Glutamatergic neuron (in vitro differentiated cells): ENCODE data around the gene TAF1B. TPM values are rescaled to one million over a fixed set of nuclear protein-coding genes. Genes with fewer than 3 reads are reported as not detected.

Source experiments
- DNase-seq: peaks from one replicate; pipeline ENCODE4 v3.0.0; 2022
- H3K27ac Mint-ChIP-seq: one replicate; pipeline ENCODE4 v1.8.0; 2020; ENCODE audit warnings: mild to moderate bottlenecking, mixed read lengths, inconsistent platforms; ENCODE audit not compliant: unreplicated experiment
- H3K27me3 Mint-ChIP-seq: one replicate; pipeline ENCODE4 v1.8.0; 2020; ENCODE audit warnings: mild to moderate bottlenecking, moderate library complexity, mixed read lengths, inconsistent platforms; ENCODE audit not compliant: unreplicated experiment
- H3K36me3 Mint-ChIP-seq: one replicate; pipeline ENCODE4 v1.8.0; 2020; ENCODE audit warnings: mild to moderate bottlenecking, mixed read lengths, inconsistent platforms; ENCODE audit not compliant: unreplicated experiment
- H3K4me1 Mint-ChIP-seq: one replicate; pipeline ENCODE4 v1.8.0; 2020; ENCODE audit warnings: mild to moderate bottlenecking, low read depth, mixed read lengths, inconsistent platforms; ENCODE audit not compliant: unreplicated experiment
- H3K4me3 Mint-ChIP-seq: one replicate; pipeline ENCODE4 v1.8.0; 2020; ENCODE audit warnings: mild to moderate bottlenecking, mixed read lengths, inconsistent platforms; ENCODE audit not compliant: unreplicated experiment
- H3K9me3 Mint-ChIP-seq: one replicate; pipeline ENCODE4 v1.8.0; 2020; ENCODE audit warnings: mild to moderate bottlenecking, moderate library complexity, mixed read lengths, inconsistent platforms; ENCODE audit not compliant: unreplicated experiment
- CTCF ChIP-seq: fragments of 200-600 bp; sonication (generic); IDR thresholded peaks from one replicate; pipeline ENCODE4 v1.5.0; 2021; ENCODE audit not compliant: partially characterized antibody, unreplicated experiment
- total RNA-seq: library from RNA; stranded (reverse); fragmentation: NEBNext Ultra II Directional; extraction: Animal tissue kit (Norgen Biotek cat#: 25700); gene quantifications from one replicate; pipeline ENCODE4 v1.2.1, GENCODE V29; 2021; ENCODE audit not compliant: unreplicated experiment

The TAF1B gene
- total RNA-seq, 1 donor from 2014 or later: 16.7 TPM

GRCh38 chr2:9937968-9938367 lies 94.7 kb downstream of the TAF1B start:
- no peak for DNase-seq
- Mint-ChIP-seq H3K27me3 (peaks cover 7% of the 10 kb centered on the region), H3K4me3 (no peak overlapping the region), H3K9me3 (peaks cover 2% of the 10 kb centered on the region), H3K27ac (no peak overlapping the region), H3K36me3 (peaks cover 6% of the 10 kb centered on the region), H3K4me1 (peaks cover 1% of the 10 kb centered on the region)
- TF ChIP-seq CTCF: no peak

GRCh38 chr2:9939587-9940485 lies 96.6 kb downstream of the TAF1B start:
- H3K27me3 Mint-ChIP-seq: peaks cover 7% of the 10 kb centered on the region
- no peak for DNase-seq
- H3K9me3 Mint-ChIP-seq: no peaks in the 10 kb centered on the region
- H3K36me3 Mint-ChIP-seq: no peaks in the 10 kb centered on the region
- H3K4me3 Mint-ChIP-seq: no peak overlapping the region
- no peak overlapping the region for H3K27ac Mint-ChIP-seq
- no peak for TF ChIP-seq CTCF
- peaks cover 1% of the 10 kb centered on the region for H3K4me1 Mint-ChIP-seq

GRCh38 chr2:9941196-9941995 lies 98.1 kb downstream of the TAF1B start:
- Mint-ChIP-seq H3K4me3 (no peak overlapping the region), H3K27ac (no peak overlapping the region), H3K4me1 (peaks cover 1% of the 10 kb centered on the region), H3K36me3 (no peaks in the 10 kb centered on the region), H3K9me3 (no peaks in the 10 kb centered on the region), H3K27me3 (peaks cover 7% of the 10 kb centered on the region)
- no peak for TF ChIP-seq CTCF
- DNase-seq: no peak

- Mint-ChIP-seq H3K9me3 (no peaks in the 10 kb centered on the region), H3K27ac (no peak overlapping the region), H3K4me3 (no peak overlapping the region), H3K36me3 (no peaks in the 10 kb centered on the region), H3K27me3 (peaks cover 7% of the 10 kb centered on the region), H3K4me1 (peaks cover 1% of the 10 kb centered on the region)
- DNase-seq: no peak
- no peak for TF ChIP-seq CTCF
Observed at GRCh38 chr2:9941996-9942390, 98.7 kb downstream of the TAF1B start.
